K562 (cell line): ENCODE data around the gene P2RY10. TPM values are rescaled to one million over a fixed set of nuclear protein-coding genes. Genes with fewer than 3 reads are reported as not detected.

Experiments used
- ATAC-seq: fragments of 200-7000 bp; cut with Tn5 transposase; 3 replicates; pipeline ENCODE4 v1.9.1; 2020; ENCODE audit warnings: moderate library complexity
- BruUV-seq: library from RNA; stranded (reverse); fragments of 400-500 nt; replicated peaks from 2 replicates; lab custom pipeline; 2021; lab: Mats Ljungman, UMichigan
- CTCF ChIA-PET: fragments of 300-600 bp; formaldehyde crosslinking; extraction: SDS; loops from one replicate; lab custom pipeline; 2021; ENCODE audit warnings: low intra/inter-chr PET ratio; lab: Yijun Ruan, JAX
- POLR2A ChIA-PET: fragments of 300-600, 350-650 bp; sonication (Branson Sonifier 250); formaldehyde crosslinking; extraction: SDS; loops from one replicate; lab custom pipeline; 2021; ENCODE audit warnings: antibody characterized with exemption, inconsistent platforms; lab: Yijun Ruan, JAX
- DNase-seq, 4 experiments: peaks; one replicate each; pipeline versions ENCODE4 v3.0.0 to v3.0.0-alpha.2; 2011 to 2018; ENCODE audit warnings: low spot score in 3 of 4, mixed read lengths in 3 of 4; ENCODE audit errors: extremely low read depth in 1 of 4
- FAIRE-seq: peaks from 2 replicates; lab custom pipeline; 2011; peaks lifted over from hg19 to GRCh38; lab: Jason Lieb, UNC
- H2AFZ ChIP-seq: 2 replicates; pipeline ENCODE4 v1.6.0; 2011; ENCODE audit warnings: low read depth, low read length, control low read depth, inconsistent platforms
- H3K27ac ChIP-seq: fragments of 200-600 bp; 3 replicates; pipeline ENCODE4 v1.8.0; 2011; ENCODE audit warnings: low read depth, mild to moderate bottlenecking, control low read depth, inconsistent platforms, low read length, moderate library complexity, mixed read lengths; ENCODE audit errors: extremely low read depth
- H3K27me3 ChIP-seq, 2 experiments: fragments of 300-600 bp in 1 of 2; 2 replicates in 1 of 2; 3 replicates in 1 of 2; pipeline versions ENCODE4 v1.6.0 to v1.8.0; 2011; ENCODE audit warnings: inconsistent platforms in 2 of 2, low read length in 2 of 2, mild to moderate bottlenecking in 1 of 2, mixed read lengths in 1 of 2, moderate library complexity in 1 of 2; ENCODE audit not compliant: control insufficient read depth in 2 of 2, insufficient read depth in 2 of 2
- H3K36me3 ChIP-seq: fragments of 300-600 bp; 3 replicates; pipeline ENCODE4 v1.8.0; 2011; ENCODE audit warnings: mild to moderate bottlenecking, low read length, inconsistent platforms; ENCODE audit not compliant: control insufficient read depth, insufficient read depth
- H3K4me1 ChIP-seq, 2 experiments: fragments of 200-600 bp in 1 of 2; replicated peaks in 1 of 2; 2 replicates in 1 of 2; 3 replicates in 1 of 2; pipeline versions ENCODE4 v1.5.1 to v1.8.0; 2011; ENCODE audit warnings: inconsistent platforms in 2 of 2, low read length in 2 of 2, mild to moderate bottlenecking in 1 of 2, mixed read lengths in 1 of 2, moderate library complexity in 1 of 2; ENCODE audit not compliant: control insufficient read depth in 2 of 2, insufficient read depth in 2 of 2
- H3K4me2 ChIP-seq: 2 replicates; pipeline ENCODE4 v1.6.1; 2011; ENCODE audit warnings: low read length, control low read depth, inconsistent platforms, mixed read lengths; ENCODE audit not compliant: insufficient read depth
- H3K4me3 ChIP-seq: fragments of 200-600 bp; sonication (generic), shearing (Covaris generic); 2 replicates; pipeline ENCODE4 v1.5.1; 2016; ENCODE audit warnings: control low read depth, inconsistent platforms
- H3K79me2 ChIP-seq: fragments of 200-600 bp; 3 replicates; pipeline ENCODE4 v1.8.0; 2011; ENCODE audit warnings: low read length, inconsistent platforms; ENCODE audit not compliant: control insufficient read depth, insufficient read depth
- H3K9ac ChIP-seq, 2 experiments: 2 replicates each; pipeline versions ENCODE4 v1.6.0 to v1.6.1; 2011; ENCODE audit warnings: low read depth in 2 of 2, low read length in 2 of 2, control low read depth in 1 of 2, inconsistent platforms in 1 of 2, mild to moderate bottlenecking in 1 of 2, mixed read lengths in 1 of 2; ENCODE audit not compliant: insufficient read depth in 1 of 2
- H3K9me1 ChIP-seq: one replicate; pipeline ENCODE4 v1.6.0; 2011; ENCODE audit warnings: inconsistent platforms, mild to moderate bottlenecking, low read length, moderate library complexity; ENCODE audit not compliant: control insufficient read depth, insufficient read depth
- H3K9me3 ChIP-seq: replicated peaks from 2 replicates; pipeline ENCODE4 v1.5.1; 2011; ENCODE audit warnings: low read depth, low read length, inconsistent platforms; ENCODE audit not compliant: control insufficient read depth, insufficient read depth
- H4K20me1 ChIP-seq: replicated peaks from 2 replicates; pipeline ENCODE4 v1.6.1; 2011; ENCODE audit warnings: low read length, inconsistent platforms, mixed read lengths; ENCODE audit not compliant: control insufficient read depth, insufficient read depth
- BACH1 ChIP-seq: fragments of 200-800 bp; sonication (Bioruptor generic); IDR thresholded peaks from 2 replicates; pipeline ENCODE4 v1.6.1; 2016; ENCODE audit warnings: missing genetic modification characterization, missing compliant biosample characterization
- C11orf30 ChIP-seq: fragments of 450-650 bp; IDR thresholded peaks from 2 replicates; pipeline ENCODE4 v1.6.1; 2016; ENCODE audit warnings: low read depth, mild to moderate bottlenecking
- CREB1 ChIP-seq, 2 experiments: sonication (generic) in 1 of 2; formaldehyde crosslinking in 1 of 2; IDR thresholded peaks; 2 replicates each; pipeline versions ENCODE4 v1.6.1 to v1.8.0; 2012 to 2022; ENCODE audit warnings: inconsistent platforms in 1 of 2, mild to moderate bottlenecking in 1 of 2, missing genetic modification reagents in 1 of 2, moderate library complexity in 1 of 2
- EWSR1 ChIP-seq: fragments of 450-650 bp; IDR thresholded peaks from 2 replicates; pipeline ENCODE4 v1.6.1; 2018; ENCODE audit warnings: borderline replicate concordance, mild to moderate bottlenecking, low read depth, moderate library complexity; ENCODE audit not compliant: partially characterized antibody
- FOXM1 ChIP-seq, 2 experiments: fragments of 450-650 bp in 1 of 2; sonication (generic) in 1 of 2; formaldehyde crosslinking in 1 of 2; IDR thresholded peaks; 2 replicates each; pipeline versions ENCODE4 v1.6.1 to v1.9.0; 2017 to 2022; ENCODE audit warnings: low read depth in 2 of 2, mild to moderate bottlenecking in 2 of 2, missing genetic modification reagents in 1 of 2, moderate library complexity in 1 of 2
- JUN ChIP-seq, 2 experiments: sonication (generic) in 1 of 2; formaldehyde crosslinking in 1 of 2; IDR thresholded peaks; 2 replicates each; pipeline versions ENCODE4 v1.6.1 to v1.8.0; 2012 to 2022; ENCODE audit warnings: borderline replicate concordance in 2 of 2, mild to moderate bottlenecking in 2 of 2, improper control_type of control experiment in 1 of 2, low read depth in 1 of 2, low read length in 1 of 2, missing genetic modification reagents in 1 of 2
- MCM2 ChIP-seq: fragments of 450-650 bp; IDR thresholded peaks from 2 replicates; pipeline ENCODE4 v1.6.1; 2017; ENCODE audit warnings: low read depth, mild to moderate bottlenecking
- NFE2L1 ChIP-seq: fragments of 450-650 bp; IDR thresholded peaks from 2 replicates; pipeline ENCODE4 v1.6.1; 2016; ENCODE audit warnings: missing genetic modification characterization, low read depth, mild to moderate bottlenecking, missing compliant biosample characterization, moderate library complexity, borderline replicate concordance
- RHOXF2B ChIP-seq: fragments of 250-450 bp; sonication (Bioruptor Pico); conservative IDR thresholded peaks from 2 replicates; pipeline ENCODE4 v1.5.1; 2021
- SIRT6 ChIP-seq: IDR thresholded peaks from one replicate; pipeline ENCODE4 v1.6.1; 2012; ENCODE audit warnings: low read depth, mild to moderate bottlenecking, control low read depth, inconsistent platforms, low read length, moderate library complexity
- TAF15 ChIP-seq: fragments of 200-400 bp; formaldehyde crosslinking; IDR thresholded peaks from 2 replicates; pipeline ENCODE4 v1.6.1; 2017; ENCODE audit warnings: mild to moderate bottlenecking, low read depth, low read length, moderate library complexity
- ZNF408 ChIP-seq: fragments of 250-450 bp; sonication (Bioruptor Pico); IDR thresholded peaks from 2 replicates; pipeline ENCODE4 v1.4.0; 2020; ENCODE audit warnings: low read depth, mild to moderate bottlenecking, moderate library complexity
- ZNF707 ChIP-seq: fragments of 250-450 bp; sonication (Bioruptor Pico); conservative IDR thresholded peaks from 2 replicates; pipeline ENCODE4 v1.8.0; 2022; ENCODE audit warnings: inconsistent platforms, mild to moderate bottlenecking, moderate library complexity
- WGBS: fragments of 100-300 bp; shearing (Covaris generic); methylation state at CpG from one replicate; pipeline ENCODE4 v1.1.6; 2016; ENCODE audit warnings: low coverage, mixed read lengths; ENCODE audit not compliant: insufficient coverage; ENCODE audit errors: missing lambda C conversion rate; 5-methylcytosine and 5-hydroxymethylcytosine counted together
- in situ Hi-C: fragments of 300-500 bp; cut with MboI; formaldehyde crosslinking; loops from 4 replicates; pipeline ENCODE4 v1.15.0; 2018; ENCODE audit warnings: inconsistent platforms, mixed read lengths
- intact Hi-C: fragments of 100-400 bp; cut with micrococcal nuclease; formaldehyde crosslinking; loops from 2 replicates; pipeline ENCODE4 v1.14.2; 2022
- polyA plus RNA-seq, 8 experiments: library from polyadenylated mRNA; depleted of rRNA in 4 of 8; stranded (reverse) in 5 of 8; unstranded in 3 of 8; fragments of >200 nt; fragmentation: Nextera tagmentation in 2 of 8; fragmentation: Illumina TruSeq in 1 of 8; extraction: Ambion mirVana in 2 of 8; extraction: Trizol in 1 of 8; gene quantifications; 2 replicates each; pipeline versions ENCODE4 v1.2.1 to v1.2.3, GENCODE V29; 2011 to 2014; ENCODE audit warnings: inconsistent platforms in 1 of 8, missing spikeins in 1 of 8
- total RNA-seq, 7 experiments: library from RNA; depleted of rRNA in 6 of 7; stranded (reverse); fragments of >200 nt in 6 of 7; fragmentation: Illumina TruSeq in 2 of 7; extraction: Trizol in 2 of 7; gene quantifications; 2 replicates each; pipeline versions ENCODE4 v1.2.1 to v1.2.3, GENCODE V29; 2011 to 2021; ENCODE audit warnings: low replicate concordance in 1 of 7

P2RY10 gene
- total and polyA plus RNA-seq, 9 of the 15 experiments (the other 6 are each of a cell fraction or from before 2014, with no cell fraction given), result 0.13 TPM; not detected in 8

DNA sequence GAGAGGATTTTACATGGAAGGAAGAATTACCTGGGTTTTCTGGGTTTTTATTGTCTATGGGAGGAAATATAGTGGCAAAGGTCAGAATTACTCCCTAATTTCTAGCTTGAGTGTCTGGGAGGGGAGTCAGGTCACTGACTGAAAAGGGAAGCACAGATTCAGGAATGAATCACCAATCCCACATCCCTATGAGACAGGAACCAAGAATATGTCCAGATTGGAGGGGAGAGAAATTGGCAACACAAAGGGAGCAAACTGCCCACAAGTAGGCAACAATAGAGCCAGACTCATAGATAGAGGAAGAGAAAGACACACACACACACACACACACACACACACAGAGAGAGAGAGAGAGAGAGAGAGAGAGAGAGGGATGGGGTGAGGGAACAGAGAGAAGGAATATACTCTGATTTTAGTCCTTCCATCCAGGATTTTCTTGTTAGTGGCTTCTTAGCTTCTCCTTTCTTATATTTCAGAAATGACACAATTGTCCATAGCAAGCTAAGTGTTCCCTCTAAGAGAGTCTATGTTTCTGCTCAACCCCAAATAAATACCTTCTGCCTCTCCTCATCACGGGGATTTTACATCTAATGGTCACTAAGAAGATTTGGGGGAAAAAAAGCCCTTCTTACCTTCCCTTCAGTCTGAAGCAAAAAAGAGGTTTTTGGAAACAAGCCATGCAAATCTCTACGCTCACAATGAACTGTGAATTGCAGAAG, 12.0 kb downstream of the P2RY10 start:
- Histone ChIP-seq H3K79me2 (no peaks in the 10 kb centered on the region), H3K4me3 (no peak overlapping the region), H3K27ac (no peak overlapping the region), H3K4me1 (no peaks in the 10 kb centered on the region), H3K9me3 (no peaks in the 10 kb centered on the region), H3K4me2 (no peak overlapping the region), H4K20me1 (no peaks in the 10 kb centered on the region), H2AFZ (no peak overlapping the region), H3K27me3 (no peaks in the 10 kb centered on the region), H3K9ac (no peak overlapping the region), H3K9me1 (no peaks in the 10 kb centered on the region), H3K36me3 (no peaks in the 10 kb centered on the region)
- POLR2A ChIA-PET, result no interaction called here
- intact Hi-C loops (no loop called here), in situ Hi-C loops (no loop called here)
- ATAC-seq (no peak), FAIRE-seq (no peak), DNase-seq (no peak)
- TF ChIP-seq ZNF707 (CRISPR knock-in tag) (no peak), TAF15 (no peak), CREB1 (IDR thresholded peaks at IDR 0.05) (no peak), CREB1 (CRISPR knock-in tag; IDR thresholded peaks at IDR 0.05) (no peak), C11orf30 (no peak), FOXM1 (IDR thresholded peaks at IDR 0.05; ENCODE audit: low read depth) (no peak), FOXM1 (CRISPR knock-in tag; IDR thresholded peaks at IDR 0.05; ENCODE audit: low read depth) (no peak), EWSR1 (no peak), SIRT6 (no peak), RHOXF2B (no peak), JUN (IDR thresholded peaks at IDR 0.05; ENCODE audit: borderline replicate concordance, low read depth, low read length) (no peak), JUN (CRISPR knock-in tag; IDR thresholded peaks at IDR 0.05; ENCODE audit: borderline replicate concordance) (no peak), NFE2L1 (no peak), BACH1 (no peak), ZNF408 (CRISPR knock-in tag) (no peak), MCM2 (no peak)
- WGBS, result 0% methylated on average over 2 of the region's 2 CpGs
- CTCF ChIA-PET, result no interaction called here
- BruUV-seq, result no TSS peak
